ENCODE results near the gene SOX5. TPM values are rescaled to one million over a fixed set of nuclear protein-coding genes. Genes with fewer than 3 reads are reported as not detected.

SOX5 gene
- total and polyA plus RNA-seq, 12 donors = 0.17 to 4.3 (median 2.4) TPM

- ATAC-seq = no peak
- Histone ChIP-seq H3K4me3 (no peak overlapping the region), H3K27me3 (no peaks in the 10 kb centered on the region), H3K9me3 (no peaks in the 10 kb centered on the region), H3K36me3 (no peaks in the 10 kb centered on the region), H3K4me1 (peaks cover 0 to 5% (median 0%) of the 10 kb centered on the region in 9 donors), H3K27ac (no peak overlapping the region)
- 78 to 85% methylated on average over 6 of the region's 6 CpGs for WGBS, 2 donors
- intact Hi-C loops (cut with DNase I) = no loop called here
- no peak for DNase-seq
- no peak for TF ChIP-seq CTCF (IDR thresholded peaks at IDR 0.05)
Measured at GRCh38 chr12:23669691-23670090, 279.8 kb downstream of the SOX5 start.

- Histone ChIP-seq H3K27me3 (no peaks in the 10 kb centered on the region), H3K36me3 (no peaks in the 10 kb centered on the region), H3K27ac (no peak overlapping the region), H3K4me3 (no peak overlapping the region), H3K9me3 (no peaks in the 10 kb centered on the region), H3K4me1 (no peaks in the 10 kb centered on the region)
- DNase-seq (no peak), ATAC-seq (no peak)
- intact Hi-C loops (cut with DNase I) = no loop called here
- 73 to 75% methylated on average over 5 of the region's 5 CpGs for WGBS, 2 donors
- TF ChIP-seq CTCF (IDR thresholded peaks at IDR 0.05) = no peak
Measured at GRCh38 chr12:23666866-23667265, 282.6 kb downstream of the SOX5 start.

GRCh38 chr12:23662966-23663365 lies 286.5 kb downstream of the SOX5 start:
- H3K4me1 ChIP-seq = no peaks in the 10 kb centered on the region

GRCh38 chr12:23659131-23659530 lies 290.3 kb downstream of the SOX5 start:
- H3K27me3 ChIP-seq = no peaks in the 10 kb centered on the region
- ATAC-seq = no peak
- no peak overlapping the region for H3K27ac ChIP-seq
- intact Hi-C loops (cut with DNase I) = no loop called here
- no peak for DNase-seq
- 91 to 93% methylated on average over 6 of the region's 6 CpGs for WGBS, 2 donors
- H3K36me3 ChIP-seq = no peaks in the 10 kb centered on the region
- TF ChIP-seq CTCF (IDR thresholded peaks at IDR 0.05) = no peak
- H3K4me1 ChIP-seq = no peaks in the 10 kb centered on the region
- H3K4me3 ChIP-seq = no peak overlapping the region
- peaks cover 0 to 3% (median 0%) of the 10 kb centered on the region in 11 donors for H3K9me3 ChIP-seq

More at GRCh38 chr12:23662966-23663365, 286.5 kb downstream of the SOX5 start:
- Histone ChIP-seq H3K36me3 (no peaks in the 10 kb centered on the region), H3K27me3 (no peaks in the 10 kb centered on the region), H3K27ac (no peak overlapping the region), H3K9me3 (peaks cover 0 to 3% (median 0%) of the 10 kb centered on the region in 11 donors), H3K4me3 (no peak overlapping the region)
- intact Hi-C loops (cut with DNase I) = no loop called here
- no peak for ATAC-seq
- 68 to 73% methylated on average over 3 of the region's 3 CpGs for WGBS, 2 donors
- no peak for DNase-seq
- no peak for TF ChIP-seq CTCF (IDR thresholded peaks at IDR 0.05)

Data from heart right ventricle (tissue), 16 donors.